Naive thymus-derived CD4-positive, alpha-beta T cell (primary cell): Measurements from ENCODE around the gene FBXL17. TPM values are rescaled to one million over a fixed set of nuclear protein-coding genes. Genes with fewer than 3 reads are reported as not detected.

Source experiments
- ATAC-seq: fragments of 150-1000 bp; cut with Tn5 transposase; 2 replicates; pipeline ENCODE4 v1.10.0; 2021; ENCODE audit warnings: mild to moderate bottlenecking, moderate library complexity
- CTCF ChIA-PET: fragments of 350-600 bp; sonication (Branson Sonifier 250); formaldehyde crosslinking; loops from one replicate; lab custom pipeline; 2021; ENCODE audit warnings: antibody characterized with exemption; lab: Charles Lee
- POLR2A ChIA-PET: fragments of 350-600 bp; sonication (Branson Sonifier 250); formaldehyde crosslinking; loops from one replicate; lab custom pipeline; 2021; ENCODE audit warnings: antibody characterized with exemption, inconsistent platforms; lab: Charles Lee
- DNase-seq, 9 donors: peaks; one replicate each; pipeline versions ENCODE4 v3.0.0 to v3.0.0-alpha.2; 2020 to 2022; ENCODE audit warnings: mixed read lengths in 1 of 9
- H3K27ac ChIP-seq: one replicate; pipeline ENCODE4 v1.7.0; 2013; ENCODE audit warnings: mild to moderate bottlenecking, low read depth, low read length, moderate library complexity
- H3K27me3 ChIP-seq, 2 donors: one replicate each; pipeline ENCODE4 v1.7.0; 2013; ENCODE audit warnings: low read length in 2 of 2, mild to moderate bottlenecking in 2 of 2, moderate library complexity in 2 of 2; ENCODE audit not compliant: control insufficient read depth in 2 of 2, insufficient read depth in 2 of 2
- H3K36me3 ChIP-seq, 3 experiments: 1 replicate in 2 of 3; 2 replicates in 1 of 3; pipeline ENCODE4 v1.7.0; 2013; ENCODE audit warnings: low read length in 3 of 3, mild to moderate bottlenecking in 3 of 3, moderate library complexity in 1 of 3; ENCODE audit not compliant: insufficient read depth in 3 of 3, control insufficient read depth in 2 of 3
- H3K4me1 ChIP-seq, 2 donors: one replicate each; pipeline ENCODE4 v1.7.0; 2013; ENCODE audit warnings: low read length in 2 of 2, mild to moderate bottlenecking in 2 of 2, moderate library complexity in 1 of 2; ENCODE audit not compliant: control insufficient read depth in 2 of 2, insufficient read depth in 2 of 2
- H3K4me3 ChIP-seq: 2 replicates; pipeline ENCODE4 v1.7.0; 2013; ENCODE audit warnings: mild to moderate bottlenecking, low read length
- H3K9me3 ChIP-seq, 3 experiments: 1 replicate in 2 of 3; 2 replicates in 1 of 3; pipeline ENCODE4 v1.7.0; 2013; ENCODE audit warnings: low read length in 3 of 3; ENCODE audit not compliant: control insufficient read depth in 2 of 3
- H3K27ac Mint-ChIP-seq, 9 donors: one replicate each; pipeline ENCODE4 v1.8.0; 2020 to 2022; ENCODE audit warnings: mixed read lengths in 9 of 9, mild to moderate bottlenecking in 8 of 9, moderate library complexity in 5 of 9, inconsistent platforms in 2 of 9
- H3K27me3 Mint-ChIP-seq, 5 donors: one replicate each; pipeline ENCODE4 v1.8.0; 2021 to 2022; ENCODE audit warnings: mixed read lengths in 5 of 5, mild to moderate bottlenecking in 1 of 5
- H3K36me3 Mint-ChIP-seq, 5 donors: one replicate each; pipeline ENCODE4 v1.8.0; 2020 to 2022; ENCODE audit warnings: mixed read lengths in 5 of 5, mild to moderate bottlenecking in 3 of 5, inconsistent platforms in 1 of 5
- H3K4me1 Mint-ChIP-seq, 7 donors: one replicate each; pipeline ENCODE4 v1.8.0; 2020 to 2022; ENCODE audit warnings: mixed read lengths in 7 of 7, mild to moderate bottlenecking in 3 of 7, inconsistent platforms in 1 of 7
- H3K4me3 Mint-ChIP-seq, 10 donors: one replicate each; pipeline ENCODE4 v1.8.0; 2020 to 2022; ENCODE audit warnings: mild to moderate bottlenecking in 10 of 10, mixed read lengths in 10 of 10, moderate library complexity in 6 of 10, inconsistent platforms in 2 of 10
- H3K9me3 Mint-ChIP-seq, 11 donors: one replicate each; pipeline ENCODE4 v1.8.0; 2020 to 2022; ENCODE audit warnings: mixed read lengths in 11 of 11, mild to moderate bottlenecking in 4 of 11, inconsistent platforms in 1 of 11, moderate library complexity in 1 of 11
- intact Hi-C, 2 donors: fragments of 100-400 bp; cut with micrococcal nuclease; formaldehyde crosslinking; loops; one replicate each; pipeline ENCODE4 v1.15.1; 2023
- polyA plus RNA-seq, 2 donors: library from polyadenylated mRNA; unstranded; fragments of 300-500 nt; fragmentation: Illumina TruSeq; gene quantifications; one replicate each; pipeline ENCODE4 v1.2.3, GENCODE V29; 2021
- total RNA-seq, 6 experiments: library from RNA in 5 of 6; stranded (reverse) in 5 of 6; gene quantifications; 1 replicate in 5 of 6; 2 replicates in 1 of 6; pipeline ENCODE4 v1.2.3 and lab custom pipeline; 2021 to 2026

The FBXL17 gene
- total and polyA plus RNA-seq, 7 experiments from 2014 or later, result 4.4 to 28.4 (median 19.6) TPM

GRCh38 chr5:108233617-108234155, 148.2 kb downstream of the FBXL17 start:
- no peak for ATAC-seq
- Mint-ChIP-seq H3K27me3 (no peaks in the 10 kb centered on the region), H3K27ac (no peak overlapping the region), H3K4me1 (peaks cover 0 to 14% (median 3%) of the 10 kb centered on the region in 7 donors), H3K36me3 (peaks cover 0 to 82% (median 57%) of the 10 kb centered on the region in 5 donors), H3K9me3 (peaks cover 0 to 9% (median 3%) of the 10 kb centered on the region in 11 donors), H3K4me3 (no peak overlapping the region)
- ChIA-PET POLR2A (no interaction called here), CTCF (no interaction called here)
- no peak for DNase-seq
- no peaks in the 10 kb centered on the region for H3K27me3 ChIP-seq
- H3K4me1 ChIP-seq, result no peaks in the 10 kb centered on the region
- H3K36me3 ChIP-seq, result peaks cover 0 to 5% (median 0%) of the 10 kb centered on the region in 3 experiments
- no peaks in the 10 kb centered on the region for H3K9me3 ChIP-seq
- no peak overlapping the region for H3K27ac ChIP-seq
- intact Hi-C loops, result no loop called here
- no peak overlapping the region for H3K4me3 ChIP-seq

DNA sequence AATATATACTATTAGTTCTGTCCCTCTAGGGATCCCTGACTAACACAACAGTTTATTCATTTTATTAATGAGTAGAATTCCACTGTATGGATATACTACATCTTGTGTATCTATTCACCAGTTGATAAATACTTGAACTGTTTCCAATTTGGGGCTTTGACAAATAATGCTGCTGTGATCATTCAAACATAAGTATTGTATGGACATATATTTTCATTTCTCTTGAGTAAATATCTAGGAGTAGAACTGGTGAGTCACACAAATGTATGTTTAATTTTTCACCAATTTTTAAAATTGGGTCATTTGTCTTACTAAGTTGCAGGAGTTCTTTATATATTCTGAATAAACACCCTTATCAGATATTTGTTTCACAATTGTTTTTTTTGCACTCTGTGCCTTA, 149.1 kb downstream of the FBXL17 start:
- no peak overlapping the region for H3K27ac Mint-ChIP-seq
- H3K36me3 Mint-ChIP-seq, result peaks cover 0 to 89% (median 65%) of the 10 kb centered on the region in 5 donors
- intact Hi-C loops, result no loop called here
- DNase-seq (no peak), ATAC-seq (no peak)
- Histone ChIP-seq H3K9me3 (no peaks in the 10 kb centered on the region), H3K4me3 (no peak overlapping the region), H3K27me3 (no peaks in the 10 kb centered on the region), H3K27ac (no peak overlapping the region), H3K36me3 (peaks cover 0 to 5% (median 0%) of the 10 kb centered on the region in 3 experiments), H3K4me1 (no peaks in the 10 kb centered on the region)
- ChIA-PET CTCF (no interaction called here), POLR2A (no interaction called here)
- H3K4me3 Mint-ChIP-seq, result no peak overlapping the region
- H3K27me3 Mint-ChIP-seq, result no peaks in the 10 kb centered on the region
- H3K9me3 Mint-ChIP-seq, result peaks cover 0 to 9% (median 3%) of the 10 kb centered on the region in 11 donors
- peaks cover 0 to 14% (median 3%) of the 10 kb centered on the region in 7 donors for H3K4me1 Mint-ChIP-seq

- Histone ChIP-seq H3K27me3 (no peaks in the 10 kb centered on the region), H3K36me3 (no peaks in the 10 kb centered on the region), H3K9me3 (no peaks in the 10 kb centered on the region), H3K4me3 (no peak overlapping the region), H3K4me1 (no peaks in the 10 kb centered on the region), H3K27ac (no peak overlapping the region)
- peaks cover 3 to 25% (median 10%) of the 10 kb centered on the region in 11 donors for H3K9me3 Mint-ChIP-seq
- intact Hi-C loops, result no loop called here
- H3K4me3 Mint-ChIP-seq, result no peak overlapping the region
- DNase-seq (no peak), ATAC-seq (no peak)
- H3K27ac Mint-ChIP-seq, result no peak overlapping the region
- H3K4me1 Mint-ChIP-seq, result peaks cover 0 to 10% (median 0%) of the 10 kb centered on the region in 7 donors
- no peaks in the 10 kb centered on the region for H3K27me3 Mint-ChIP-seq
- peaks cover 1 to 75% (median 63%) of the 10 kb centered on the region in 5 donors for H3K36me3 Mint-ChIP-seq
- CTCF ChIA-PET, result no interaction called here
- POLR2A ChIA-PET, result no interaction called here
Measured at GRCh38 chr5:108222011-108222410, 159.9 kb downstream of the FBXL17 start.

- H3K27me3 Mint-ChIP-seq, result no peaks in the 10 kb centered on the region
- POLR2A ChIA-PET, result no interaction called here
- CTCF ChIA-PET, result no interaction called here
- Histone ChIP-seq H3K27me3 (no peaks in the 10 kb centered on the region), H3K4me3 (no peak overlapping the region), H3K36me3 (no peaks in the 10 kb centered on the region), H3K9me3 (no peaks in the 10 kb centered on the region), H3K27ac (no peak overlapping the region), H3K4me1 (no peaks in the 10 kb centered on the region)
- peaks cover 3 to 31% (median 11%) of the 10 kb centered on the region in 11 donors for H3K9me3 Mint-ChIP-seq
- peaks cover 0 to 8% (median 0%) of the 10 kb centered on the region in 7 donors for H3K4me1 Mint-ChIP-seq
- H3K36me3 Mint-ChIP-seq, result peaks cover 3 to 77% (median 68%) of the 10 kb centered on the region in 5 donors
- H3K27ac Mint-ChIP-seq, result no peak overlapping the region
- DNase-seq (no peak), ATAC-seq (no peak)
- intact Hi-C loops, result no loop called here
- no peak overlapping the region for H3K4me3 Mint-ChIP-seq
Measured at GRCh38 chr5:108220834-108221233, 161.1 kb downstream of the FBXL17 start.

DNA sequence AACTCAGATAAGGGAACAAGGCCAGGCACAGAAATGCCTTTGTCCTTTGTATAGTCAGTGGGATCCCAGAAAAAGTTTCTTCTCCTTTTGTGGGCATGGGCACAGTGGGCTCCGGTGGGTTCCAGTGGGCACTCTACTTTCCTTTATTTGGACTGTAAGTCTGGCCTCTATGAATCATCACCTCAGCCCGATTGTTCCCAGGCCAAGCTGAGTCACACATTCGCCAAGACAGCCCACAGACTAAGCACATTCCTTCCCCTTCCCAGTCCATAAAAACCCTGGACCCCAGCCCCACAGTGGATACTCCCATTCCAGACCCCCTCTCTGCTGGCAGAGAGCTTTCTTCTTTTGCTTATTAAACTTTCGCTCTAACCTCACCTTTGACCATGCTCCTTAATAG, 165.0 kb downstream of the FBXL17 start:
- ChIA-PET POLR2A (no interaction called here), CTCF (no interaction called here)
- Mint-ChIP-seq H3K36me3 (peaks cover 4 to 68% (median 63%) of the 10 kb centered on the region in 5 donors), H3K4me3 (peak overlapping the region in 1 of 10 donors; percentile 31), H3K27ac (no peak overlapping the region), H3K9me3 (peaks cover 3 to 36% (median 16%) of the 10 kb centered on the region in 11 donors), H3K27me3 (no peaks in the 10 kb centered on the region), H3K4me1 (peaks cover 0 to 1% (median 0%) of the 10 kb centered on the region in 7 donors)
- Histone ChIP-seq H3K27ac (no peak overlapping the region), H3K4me1 (no peaks in the 10 kb centered on the region), H3K4me3 (no peak overlapping the region), H3K36me3 (no peaks in the 10 kb centered on the region), H3K9me3 (no peaks in the 10 kb centered on the region), H3K27me3 (no peaks in the 10 kb centered on the region)
- ATAC-seq (no peak), DNase-seq (no peak)
- intact Hi-C loops, result no loop called here

DNA sequence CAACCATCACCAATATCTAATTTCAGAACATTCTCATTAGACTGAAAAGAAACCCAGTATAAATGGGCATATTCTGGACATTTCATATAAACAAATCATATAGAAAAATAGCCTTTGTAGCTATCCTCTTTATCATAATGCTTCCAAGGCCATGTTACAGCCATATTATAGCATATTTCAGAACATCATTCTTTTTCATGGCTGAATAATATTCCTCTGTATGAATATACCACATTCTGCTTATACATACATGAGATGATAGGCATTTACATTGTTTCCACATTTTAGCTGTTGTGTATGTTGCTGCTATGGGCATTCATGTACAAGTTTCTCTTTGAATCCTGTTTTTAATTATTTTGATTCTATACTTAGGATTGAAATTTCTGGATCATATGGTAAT, 167.0 kb downstream of the FBXL17 start:
- intact Hi-C loops, result no loop called here
- no peak overlapping the region for H3K27ac Mint-ChIP-seq
- Histone ChIP-seq H3K4me3 (no peak overlapping the region), H3K36me3 (no peaks in the 10 kb centered on the region), H3K27me3 (no peaks in the 10 kb centered on the region), H3K9me3 (no peaks in the 10 kb centered on the region), H3K27ac (no peak overlapping the region), H3K4me1 (no peaks in the 10 kb centered on the region)
- ChIA-PET CTCF (no interaction called here), POLR2A (no interaction called here)
- H3K9me3 Mint-ChIP-seq, result peaks cover 0 to 27% (median 16%) of the 10 kb centered on the region in 11 donors
- ATAC-seq (no peak), DNase-seq (no peak)
- no peak overlapping the region for H3K4me3 Mint-ChIP-seq
- peaks cover 3 to 49% (median 47%) of the 10 kb centered on the region in 5 donors for H3K36me3 Mint-ChIP-seq
- H3K27me3 Mint-ChIP-seq, result no peaks in the 10 kb centered on the region
- H3K4me1 Mint-ChIP-seq, result no peaks in the 10 kb centered on the region

- Histone ChIP-seq H3K36me3 (no peaks in the 10 kb centered on the region), H3K27me3 (no peaks in the 10 kb centered on the region), H3K9me3 (no peaks in the 10 kb centered on the region), H3K27ac (no peak overlapping the region), H3K4me3 (no peak overlapping the region), H3K4me1 (no peaks in the 10 kb centered on the region)
- no peaks in the 10 kb centered on the region for H3K4me1 Mint-ChIP-seq
- no peak overlapping the region for H3K27ac Mint-ChIP-seq
- no peaks in the 10 kb centered on the region for H3K27me3 Mint-ChIP-seq
- no peak for DNase-seq
- H3K9me3 Mint-ChIP-seq, result peaks cover 0 to 27% (median 12%) of the 10 kb centered on the region in 11 donors
- CTCF ChIA-PET, result interaction anchor here (0.7 kb wide), 1 partner anchor 12 kb away, joined by 4 read pairs; no protein-coding TSS in a partner anchor
- POLR2A ChIA-PET, result no interaction called here
- H3K4me3 Mint-ChIP-seq, result no peak overlapping the region
- H3K36me3 Mint-ChIP-seq, result peaks cover 3 to 43% (median 37%) of the 10 kb centered on the region in 5 donors
- ATAC-seq, result no peak
- intact Hi-C loops, result no loop called here
Measured at GRCh38 chr5:108212775-108213346, 169.0 kb downstream of the FBXL17 start.
